BLaER1 (cell line): ENCODE measurements around the gene PSD4.
A peak's percentile ranks its signal among the peaks of the same experiment; 100 is the strongest.

Experiments
- H3K27ac ChIP-seq: shearing (Covaris generic); formaldehyde crosslinking; 2 replicates; pipeline ENCODE4 v1.8.1; 2022
- H3K27me3 ChIP-seq: shearing (Covaris generic); formaldehyde crosslinking; 2 replicates; pipeline ENCODE4 v1.8.1; 2022
- H3K36me3 ChIP-seq: shearing (Covaris generic); formaldehyde crosslinking; 2 replicates; pipeline ENCODE4 v1.8.1; 2022
- H3K4me1 ChIP-seq: shearing (Covaris generic); formaldehyde crosslinking; 2 replicates; pipeline ENCODE4 v1.8.1; 2022
- H3K4me2 ChIP-seq: shearing (Covaris generic); formaldehyde crosslinking; 2 replicates; pipeline ENCODE4 v1.8.1; 2022
- H3K4me3 ChIP-seq: shearing (Covaris generic); formaldehyde crosslinking; 2 replicates; pipeline ENCODE4 v1.8.1; 2022
- H3K9ac ChIP-seq: shearing (Covaris generic); formaldehyde crosslinking; 2 replicates; pipeline ENCODE4 v1.8.1; 2022
- H3K9me3 ChIP-seq: shearing (Covaris generic); formaldehyde crosslinking; 2 replicates; pipeline ENCODE4 v1.8.1; 2022
- H4K20me1 ChIP-seq: shearing (Covaris generic); formaldehyde crosslinking; 2 replicates; pipeline ENCODE4 v1.8.1; 2022
- Cebpa-rat ChIP-seq: shearing (Covaris generic); IDR thresholded peaks from 2 replicates; pipeline ENCODE4 v1.8.1; 2022

PSD4 gene

GRCh38 chr2:113213061-113213930, 39.5 kb downstream of the PSD4 start:
- Histone ChIP-seq H3K9me3 (no peaks in the 10 kb centered on the region), H3K4me2 (peak overlapping the region; percentile 55), H3K9ac (no peak overlapping the region), H3K36me3 (no peaks in the 10 kb centered on the region), H3K27me3 (peaks cover 8% of the 10 kb centered on the region; the same call in 1 of the 2 replicates), H3K4me3 (no peak overlapping the region), H4K20me1 (peaks cover 16% of the 10 kb centered on the region), H3K27ac (no peak overlapping the region), H3K4me1 (peaks cover 78% of the 10 kb centered on the region)
- TF ChIP-seq Cebpa-rat = no peak

- no peak overlapping the region for H3K9ac ChIP-seq
- H3K27me3 ChIP-seq = peaks cover 8% of the 10 kb centered on the region; the same call in 1 of the 2 replicates
- H4K20me1 ChIP-seq = peaks cover 18% of the 10 kb centered on the region
- H3K27ac ChIP-seq = no peak overlapping the region
- H3K9me3 ChIP-seq = no peaks in the 10 kb centered on the region
- TF ChIP-seq Cebpa-rat = no peak
- no peaks in the 10 kb centered on the region for H3K36me3 ChIP-seq
- H3K4me3 ChIP-seq = no peak overlapping the region
- H3K4me1 ChIP-seq = peaks cover 87% of the 10 kb centered on the region
- H3K4me2 ChIP-seq = peak overlapping the region; percentile 55; the same call in 1 of the 2 replicates
Observed at GRCh38 chr2:113214141-113214540, 40.4 kb downstream of the PSD4 start.

DNA sequence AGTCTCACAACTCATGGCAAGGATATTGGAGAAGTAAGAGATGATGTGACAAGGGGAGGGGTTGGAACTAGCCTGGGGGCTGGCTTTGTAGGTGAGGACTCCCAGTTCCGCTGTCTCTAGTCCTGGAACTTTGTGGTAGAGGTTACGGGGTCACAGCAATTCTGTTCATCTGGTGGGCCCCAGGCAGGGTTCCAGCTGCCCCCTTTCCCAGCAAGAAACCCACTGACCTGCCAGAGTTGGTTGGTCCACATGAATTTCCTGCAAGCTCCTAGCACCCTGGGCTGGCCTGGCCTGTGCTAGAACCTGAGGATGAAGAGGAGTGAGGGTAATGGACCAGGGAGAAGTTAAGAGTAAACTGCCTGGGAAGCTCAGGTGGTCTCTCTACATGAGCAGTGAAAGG, 41.3 kb downstream of the PSD4 start:
- Histone ChIP-seq H3K4me3 (no peak overlapping the region), H4K20me1 (peaks cover 18% of the 10 kb centered on the region), H3K36me3 (no peaks in the 10 kb centered on the region), H3K4me2 (peak overlapping the region; percentile 55; the same call in 1 of the 2 replicates), H3K27me3 (peaks cover 8% of the 10 kb centered on the region; the same call in 1 of the 2 replicates), H3K27ac (no peak overlapping the region), H3K9ac (no peak overlapping the region), H3K9me3 (no peaks in the 10 kb centered on the region), H3K4me1 (peaks cover 88% of the 10 kb centered on the region)
- no peak for TF ChIP-seq Cebpa-rat

- Histone ChIP-seq H3K4me1 (peaks cover 87% of the 10 kb centered on the region), H3K9me3 (no peaks in the 10 kb centered on the region), H3K9ac (no peak overlapping the region), H3K4me3 (no peak overlapping the region), H3K4me2 (peak overlapping the region; percentile 97), H3K27me3 (no peaks in the 10 kb centered on the region; the same call in 1 of the 2 replicates), H3K36me3 (no peaks in the 10 kb centered on the region), H4K20me1 (peaks cover 18% of the 10 kb centered on the region), H3K27ac (no peak overlapping the region)
- TF ChIP-seq Cebpa-rat = no peak
Observed at GRCh38 chr2:113216321-113216720, 42.5 kb downstream of the PSD4 start.

GRCh38 chr2:113216891-113217454, 43.2 kb downstream of the PSD4 start:
- no peak overlapping the region for H3K9ac ChIP-seq
- H3K4me3 ChIP-seq = no peak overlapping the region
- H3K9me3 ChIP-seq = no peaks in the 10 kb centered on the region
- H3K27me3 ChIP-seq = no peaks in the 10 kb centered on the region; the same call in 1 of the 2 replicates
- H4K20me1 ChIP-seq = peaks cover 18% of the 10 kb centered on the region
- peak overlapping the region; percentile 97 for H3K4me2 ChIP-seq
- H3K4me1 ChIP-seq = peaks cover 81% of the 10 kb centered on the region
- no peak for TF ChIP-seq Cebpa-rat
- peak overlapping the region; percentile 7 for H3K27ac ChIP-seq
- H3K36me3 ChIP-seq = no peaks in the 10 kb centered on the region

- TF ChIP-seq Cebpa-rat = no peak
- Histone ChIP-seq H3K27ac (peak overlapping the region; percentile 28), H3K36me3 (no peaks in the 10 kb centered on the region), H3K4me1 (peaks cover 74% of the 10 kb centered on the region), H3K27me3 (no peaks in the 10 kb centered on the region; the same call in 1 of the 2 replicates), H4K20me1 (peaks cover 18% of the 10 kb centered on the region), H3K9ac (no peak overlapping the region), H3K9me3 (no peaks in the 10 kb centered on the region), H3K4me3 (peak overlapping the region; percentile 6), H3K4me2 (peak overlapping the region; percentile 97)
Observed at GRCh38 chr2:113217455-113218282, 43.9 kb downstream of the PSD4 start.

GRCh38 chr2:113218283-113219091, 44.7 kb downstream of the PSD4 start:
- Histone ChIP-seq H3K27me3 (no peaks in the 10 kb centered on the region; the same call in 1 of the 2 replicates), H3K4me2 (peak overlapping the region; percentile 97), H3K4me3 (peak overlapping the region; percentile 6), H3K27ac (peak overlapping the region; percentile 28; the same call in 1 of the 2 replicates), H4K20me1 (peaks cover 18% of the 10 kb centered on the region), H3K9me3 (no peaks in the 10 kb centered on the region), H3K4me1 (peaks cover 66% of the 10 kb centered on the region), H3K36me3 (no peaks in the 10 kb centered on the region), H3K9ac (no peak overlapping the region)
- TF ChIP-seq Cebpa-rat = no peak

DNA sequence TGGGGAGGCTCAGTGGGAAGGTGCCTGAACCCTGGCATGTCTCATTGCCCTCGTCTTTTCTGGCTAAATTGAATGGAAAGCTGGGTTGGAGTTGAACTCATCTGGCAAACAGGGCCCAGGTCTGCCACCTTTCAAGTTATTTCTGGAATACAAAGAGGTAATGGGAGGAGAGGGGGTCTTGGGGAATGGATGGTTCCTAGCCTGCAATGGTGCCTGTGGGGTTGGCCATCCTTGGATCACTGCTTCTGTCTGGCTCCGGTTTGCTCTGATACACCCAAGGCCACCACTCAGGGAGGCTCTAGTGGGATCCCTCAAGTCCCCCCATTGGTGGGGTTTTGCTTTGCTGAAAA, 45.3 kb downstream of the PSD4 start:
- no peaks in the 10 kb centered on the region for H3K9me3 ChIP-seq
- H3K27ac ChIP-seq = no peak overlapping the region
- no peak overlapping the region for H3K4me3 ChIP-seq
- TF ChIP-seq Cebpa-rat = no peak
- H3K36me3 ChIP-seq = no peaks in the 10 kb centered on the region
- H3K9ac ChIP-seq = no peak overlapping the region
- no peaks in the 10 kb centered on the region; the same call in 1 of the 2 replicates for H3K27me3 ChIP-seq
- H4K20me1 ChIP-seq = peaks cover 18% of the 10 kb centered on the region
- H3K4me2 ChIP-seq = peak overlapping the region; percentile 97
- peaks cover 60% of the 10 kb centered on the region for H3K4me1 ChIP-seq

GRCh38 chr2:113219525-113219888, 45.7 kb downstream of the PSD4 start:
- H3K9me3 ChIP-seq = no peaks in the 10 kb centered on the region
- H3K4me2 ChIP-seq = peak overlapping the region; percentile 97
- no peak overlapping the region for H3K27ac ChIP-seq
- no peaks in the 10 kb centered on the region for H3K36me3 ChIP-seq
- no peak overlapping the region for H3K9ac ChIP-seq
- no peak overlapping the region for H3K4me3 ChIP-seq
- peaks cover 56% of the 10 kb centered on the region for H3K4me1 ChIP-seq
- peaks cover 18% of the 10 kb centered on the region for H4K20me1 ChIP-seq
- TF ChIP-seq Cebpa-rat = no peak
- no peaks in the 10 kb centered on the region; the same call in 1 of the 2 replicates for H3K27me3 ChIP-seq
